ENCODE measurements around the gene SLC20A1.

SLC20A1 gene

DNA sequence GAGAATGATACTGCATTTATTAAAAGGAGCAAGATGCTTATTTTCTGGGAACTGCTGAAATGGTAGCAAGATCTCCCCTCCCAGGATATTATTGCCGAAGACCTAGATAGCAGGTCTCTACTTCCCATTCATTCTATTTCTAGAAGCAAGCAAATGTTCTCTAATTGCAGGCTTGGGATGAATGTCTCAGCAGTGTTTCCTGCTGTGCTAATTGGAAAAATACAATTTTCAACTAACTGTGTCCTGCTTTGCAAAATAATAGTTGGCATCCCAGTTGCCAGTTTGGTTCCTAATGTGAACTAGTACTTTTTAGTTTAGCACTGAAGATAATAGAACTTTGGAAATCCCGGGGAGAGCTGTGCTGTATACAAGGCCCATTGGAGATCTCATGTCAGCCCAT lies 26.1 kb downstream of the SLC20A1 start:
- H3K4me1 ChIP-seq (ENCODE audit: control insufficient read depth, low read length): no peaks in the 10 kb centered on the region
- H3K4me3 ChIP-seq (ENCODE audit: low read length): no peak overlapping the region
- no peak overlapping the region for H3K4me2 ChIP-seq (ENCODE audit: low read length)
- peaks cover 2% of the 10 kb centered on the region for H3F3A ChIP-seq (ENCODE audit: control insufficient read depth, insufficient read depth)
- H4K20me1 ChIP-seq (ENCODE audit: control insufficient read depth, insufficient read depth, low read depth, low read length): 0 out of 2 replicates have a peak, but pooled peaks cover under 1% of the 10 kb centered on the region
- H3K36me3 ChIP-seq (ENCODE audit: control insufficient read depth, low read length): no peaks in the 10 kb centered on the region
- H3K27me3 ChIP-seq (ENCODE audit: control insufficient read depth, low read length): peaks cover 10% of the 10 kb centered on the region
- H3K79me2 ChIP-seq (ENCODE audit: control insufficient read depth, low read length): no peaks in the 10 kb centered on the region
- H3K9me3 ChIP-seq (ENCODE audit: control insufficient read depth, insufficient read depth, low read length): no peaks in the 10 kb centered on the region
- TF ChIP-seq, protein P1, sequence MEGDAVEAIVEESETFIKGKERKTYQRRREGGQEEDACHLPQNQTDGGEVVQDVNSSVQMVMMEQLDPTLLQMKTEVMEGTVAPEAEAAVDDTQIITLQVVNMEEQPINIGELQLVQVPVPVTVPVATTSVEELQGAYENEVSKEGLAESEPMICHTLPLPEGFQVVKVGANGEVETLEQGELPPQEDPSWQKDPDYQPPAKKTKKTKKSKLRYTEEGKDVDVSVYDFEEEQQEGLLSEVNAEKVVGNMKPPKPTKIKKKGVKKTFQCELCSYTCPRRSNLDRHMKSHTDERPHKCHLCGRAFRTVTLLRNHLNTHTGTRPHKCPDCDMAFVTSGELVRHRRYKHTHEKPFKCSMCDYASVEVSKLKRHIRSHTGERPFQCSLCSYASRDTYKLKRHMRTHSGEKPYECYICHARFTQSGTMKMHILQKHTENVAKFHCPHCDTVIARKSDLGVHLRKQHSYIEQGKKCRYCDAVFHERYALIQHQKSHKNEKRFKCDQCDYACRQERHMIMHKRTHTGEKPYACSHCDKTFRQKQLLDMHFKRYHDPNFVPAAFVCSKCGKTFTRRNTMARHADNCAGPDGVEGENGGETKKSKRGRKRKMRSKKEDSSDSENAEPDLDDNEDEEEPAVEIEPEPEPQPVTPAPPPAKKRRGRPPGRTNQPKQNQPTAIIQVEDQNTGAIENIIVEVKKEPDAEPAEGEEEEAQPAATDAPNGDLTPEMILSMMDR (IDR thresholded peaks at IDR 0.05; ENCODE audit: low read depth, low read length, poor library complexity, severe bottlenecking): no peak
- TF ChIP-seq EZH2phosphoT487 (IDR thresholded peaks at IDR 0.05; ENCODE audit: borderline replicate concordance, low read length): no peak
- H3K27ac ChIP-seq (ENCODE audit: low read depth, low read length): no peak overlapping the region
- no peaks in the 10 kb centered on the region for H3K9me2 ChIP-seq (replicated peaks; ENCODE audit: control insufficient read depth, low read length)

GRCh38 chr2:112673008-112673407 lies 27.3 kb downstream of the SLC20A1 start:
- no peaks in the 10 kb centered on the region for H3K4me1 ChIP-seq (ENCODE audit: control insufficient read depth, low read length)
- H3K9me2 ChIP-seq (replicated peaks; ENCODE audit: control insufficient read depth, low read length): no peaks in the 10 kb centered on the region
- H3K79me2 ChIP-seq (ENCODE audit: control insufficient read depth, low read length): no peaks in the 10 kb centered on the region
- no peak overlapping the region for H3K4me2 ChIP-seq (ENCODE audit: low read length)
- H3F3A ChIP-seq (ENCODE audit: control insufficient read depth, insufficient read depth): no peaks in the 10 kb centered on the region
- TF ChIP-seq, protein P1 (IDR thresholded peaks at IDR 0.05; ENCODE audit: low read depth, low read length, poor library complexity, severe bottlenecking): no peak
- no peak for TF ChIP-seq EZH2phosphoT487 (IDR thresholded peaks at IDR 0.05; ENCODE audit: borderline replicate concordance, low read length)
- no peaks in the 10 kb centered on the region for H3K9me3 ChIP-seq (ENCODE audit: control insufficient read depth, insufficient read depth, low read length)
- H3K4me3 ChIP-seq (ENCODE audit: low read length): no peak overlapping the region
- H3K27me3 ChIP-seq (ENCODE audit: control insufficient read depth, low read length): peaks cover 10% of the 10 kb centered on the region
- H3K27ac ChIP-seq (ENCODE audit: low read depth, low read length): no peak overlapping the region
- no peaks in the 10 kb centered on the region for H3K36me3 ChIP-seq (ENCODE audit: control insufficient read depth, low read length)
- no peaks in the 10 kb centered on the region for H4K20me1 ChIP-seq (ENCODE audit: control insufficient read depth, insufficient read depth, low read depth, low read length)

GRCh38 chr2:112674229-112674628 lies 28.5 kb downstream of the SLC20A1 start:
- no peaks in the 10 kb centered on the region for H3K9me2 ChIP-seq (replicated peaks; ENCODE audit: control insufficient read depth, low read length)
- no peaks in the 10 kb centered on the region for H3K9me3 ChIP-seq (ENCODE audit: control insufficient read depth, insufficient read depth, low read length)
- TF ChIP-seq, protein P1 (IDR thresholded peaks at IDR 0.05; ENCODE audit: low read depth, low read length, poor library complexity, severe bottlenecking): no peak
- TF ChIP-seq EZH2phosphoT487 (IDR thresholded peaks at IDR 0.05; ENCODE audit: borderline replicate concordance, low read length): no peak
- H4K20me1 ChIP-seq (ENCODE audit: control insufficient read depth, insufficient read depth, low read depth, low read length): no peaks in the 10 kb centered on the region
- H3K27ac ChIP-seq (ENCODE audit: low read depth, low read length): no peak overlapping the region
- no peak overlapping the region for H3K4me3 ChIP-seq (ENCODE audit: low read length)
- H3K36me3 ChIP-seq (ENCODE audit: control insufficient read depth, low read length): no peaks in the 10 kb centered on the region
- H3K4me1 ChIP-seq (ENCODE audit: control insufficient read depth, low read length): no peaks in the 10 kb centered on the region
- no peaks in the 10 kb centered on the region for H3F3A ChIP-seq (ENCODE audit: control insufficient read depth, insufficient read depth)
- H3K27me3 ChIP-seq (ENCODE audit: control insufficient read depth, low read length): peaks cover 11% of the 10 kb centered on the region
- H3K79me2 ChIP-seq (ENCODE audit: control insufficient read depth, low read length): no peaks in the 10 kb centered on the region
- H3K4me2 ChIP-seq (ENCODE audit: low read length): no peak overlapping the region
